ENCODE measurements around the gene PPP3CA.
"Not testable (repeated sequence)": the region's sequence is repeated elsewhere in the genome, so short reads cannot be mapped to it uniquely, and the experiment has no call there.

- not testable (repeated sequence) for TF ChIP-seq CTCF (optimal IDR thresholded peaks at IDR 0.05 in 1 of 3, IDR thresholded peaks at IDR 0.05 in 1 of 3, conservative IDR thresholded peaks at IDR 0.05 in 1 of 3; ENCODE audit: extremely low read depth in 1 of 3, insufficient read depth in 2 of 3, low read length in 3 of 3); EZH2 (IDR thresholded peaks at IDR 0.05; ENCODE audit: low read length)
Measured at GRCh38 chr4:100991332-100992069, 355.8 kb downstream of the PPP3CA start.
